HEK293T (cell line): ENCODE results near the gene POLG.

Experiments used
- BHLHE40 ChIP-seq: fragments of 450-650 bp; IDR thresholded peaks from 2 replicates; pipeline ENCODE4 v1.6.1; 2016; ENCODE audit warnings: mild to moderate bottlenecking, moderate library complexity, borderline replicate concordance
- ELF4 ChIP-seq: fragments of 450-650 bp; IDR thresholded peaks from 2 replicates; pipeline ENCODE4 v1.6.1; 2017; ENCODE audit warnings: antibody characterized with exemption
- FOXA1 ChIP-seq: fragments of 450-650 bp; IDR thresholded peaks from 2 replicates; pipeline ENCODE4 v1.6.1; 2016; ENCODE audit warnings: mild to moderate bottlenecking
- FOXM1 ChIP-seq: fragments of 450-650 bp; IDR thresholded peaks from 2 replicates; pipeline ENCODE4 v1.6.1; 2017; ENCODE audit warnings: mild to moderate bottlenecking, borderline replicate concordance
- NFRKB ChIP-seq: fragments of 450-650 bp; IDR thresholded peaks from 2 replicates; pipeline ENCODE4 v1.6.1; 2016; ENCODE audit warnings: mild to moderate bottlenecking, moderate library complexity
- SP1 ChIP-seq: fragments of 450-650 bp; IDR thresholded peaks from 2 replicates; pipeline ENCODE4 v1.6.1; 2017
- TARDBP ChIP-seq: fragments of 450-650 bp; IDR thresholded peaks from 2 replicates; pipeline ENCODE4 v1.6.1; 2016
- TF ChIP-seq, protein P1 (sequence below): fragments of 450-650 bp; IDR thresholded peaks from 2 replicates; pipeline ENCODE4 v1.6.1; 2016

DNA sequence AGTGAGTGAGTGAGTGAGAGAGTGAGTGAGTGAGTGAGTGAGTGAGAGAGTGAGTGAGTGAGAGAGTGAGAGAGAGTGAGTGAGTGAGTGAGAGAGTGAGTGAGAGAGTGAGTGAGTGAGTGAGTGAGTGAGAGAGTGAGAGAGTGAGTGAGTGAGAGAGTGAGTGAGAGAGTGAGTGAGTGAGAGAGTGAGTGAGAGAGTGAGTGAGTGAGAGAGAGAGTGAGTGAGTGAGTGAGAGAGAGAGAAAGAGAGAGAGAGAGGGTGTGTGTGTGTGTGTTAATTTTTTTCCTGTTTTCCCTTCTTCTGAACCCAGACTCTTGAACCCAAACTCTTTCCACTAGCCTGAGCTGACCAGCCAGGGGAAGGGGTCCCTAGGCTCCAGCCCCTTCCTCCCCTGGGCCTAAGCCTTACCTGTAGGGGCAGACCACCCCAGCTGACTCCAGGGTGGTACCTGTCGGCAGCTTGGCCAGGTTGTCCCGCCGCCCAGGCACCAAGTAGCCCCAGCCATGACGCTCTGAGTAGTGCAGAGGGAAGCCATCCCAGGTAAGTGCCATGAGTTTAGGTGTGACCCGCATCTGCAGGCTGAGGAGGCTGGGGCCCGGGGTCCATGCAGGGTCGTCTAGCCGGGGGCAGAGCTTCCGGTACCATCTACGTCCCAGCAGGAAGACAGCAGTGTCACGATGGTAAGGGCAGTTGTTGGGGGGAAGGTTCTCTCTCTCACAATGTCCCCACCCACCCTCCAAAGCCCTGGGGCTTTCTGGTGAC, 9.4 kb downstream of the POLG start:
- TF ChIP-seq BHLHE40 (no peak), SP1 (no peak), ELF4 (no peak), FOXA1 (no peak), FOXM1 (no peak), NFRKB (no peak), TARDBP (no peak)
- TF ChIP-seq, protein P1, sequence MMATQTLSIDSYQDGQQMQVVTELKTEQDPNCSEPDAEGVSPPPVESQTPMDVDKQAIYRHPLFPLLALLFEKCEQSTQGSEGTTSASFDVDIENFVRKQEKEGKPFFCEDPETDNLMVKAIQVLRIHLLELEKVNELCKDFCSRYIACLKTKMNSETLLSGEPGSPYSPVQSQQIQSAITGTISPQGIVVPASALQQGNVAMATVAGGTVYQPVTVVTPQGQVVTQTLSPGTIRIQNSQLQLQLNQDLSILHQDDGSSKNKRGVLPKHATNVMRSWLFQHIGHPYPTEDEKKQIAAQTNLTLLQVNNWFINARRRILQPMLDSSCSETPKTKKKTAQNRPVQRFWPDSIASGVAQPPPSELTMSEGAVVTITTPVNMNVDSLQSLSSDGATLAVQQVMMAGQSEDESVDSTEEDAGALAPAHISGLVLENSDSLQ: no peak
